NCI-H146 (cell line): ENCODE measurements around the gene PPP2R2B.

Experiments
- DNase-seq: peaks from one replicate; lab custom pipeline; 2025; lab: John Stamatoyannopoulos, UW

PPP2R2B gene

DNA sequence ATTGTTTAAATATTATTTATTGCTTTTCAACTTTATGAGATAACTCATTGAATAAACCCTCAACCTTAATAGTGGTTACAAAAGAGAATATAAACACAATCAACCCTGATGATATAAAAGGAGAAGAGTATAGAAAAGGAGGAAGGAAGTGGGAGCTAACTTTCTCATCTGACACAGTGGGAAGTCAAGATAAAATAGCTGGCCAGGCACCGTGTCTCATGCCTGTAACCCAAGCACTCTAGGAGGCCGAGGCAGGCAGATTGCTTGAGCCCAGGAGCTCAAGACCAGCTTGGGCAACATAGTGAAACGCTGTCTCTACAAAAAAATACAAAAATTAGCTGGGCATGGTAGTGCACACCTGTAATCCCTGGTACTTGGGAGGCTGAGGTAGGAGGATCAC, 93.5 kb downstream of the PPP2R2B start:
- DNase-seq, result no peak

DNA sequence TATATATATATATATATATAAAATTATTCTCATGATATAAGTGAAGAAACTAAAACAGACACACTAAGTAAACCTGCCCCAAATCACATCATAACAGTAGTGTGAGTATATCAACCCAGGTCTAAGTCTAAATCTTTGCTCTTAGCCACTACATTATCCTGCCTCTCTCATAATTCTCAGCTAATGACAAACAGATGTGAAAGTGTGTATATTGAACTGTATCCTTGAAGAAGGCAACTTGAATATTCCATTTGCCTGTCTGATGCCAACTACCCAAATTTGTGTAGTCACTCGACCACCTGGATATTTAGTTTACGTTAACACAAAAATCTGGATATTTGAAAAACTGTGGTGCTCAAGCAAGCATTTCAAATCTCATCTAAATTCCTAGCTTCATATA, 97.4 kb downstream of the PPP2R2B start:
- DNase-seq, result no peak

DNA sequence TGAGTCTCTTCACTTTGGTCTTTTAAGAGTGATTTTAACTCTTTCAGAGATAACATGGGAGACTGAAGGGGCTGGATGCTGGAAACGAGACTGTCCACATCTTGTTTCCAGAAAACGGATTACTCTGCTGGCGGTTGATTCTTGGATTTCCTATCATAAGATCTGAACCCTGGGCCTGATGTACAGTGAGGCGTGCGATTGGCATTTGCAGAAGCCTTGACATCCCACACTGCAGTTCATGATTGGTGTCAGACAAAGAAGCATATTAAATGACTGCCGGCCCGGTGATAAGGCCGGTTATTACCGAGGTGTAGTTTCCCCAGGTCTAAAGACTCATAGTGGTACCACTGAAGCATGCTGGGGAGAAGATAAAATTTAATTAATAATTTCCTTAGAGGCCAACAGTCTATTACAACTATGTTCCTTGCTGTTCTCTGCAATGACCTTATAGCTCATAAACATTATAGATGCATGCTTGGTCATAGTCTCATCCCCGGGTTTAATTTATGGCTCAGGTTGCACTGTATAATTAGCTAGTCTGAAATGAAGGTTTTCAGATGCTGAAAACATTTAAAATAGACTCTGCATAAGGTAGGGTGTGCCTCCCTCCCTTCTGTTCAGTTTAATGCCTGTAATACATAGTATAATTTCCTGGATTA, 99.2 kb downstream of the PPP2R2B start:
- no peak for DNase-seq

DNA sequence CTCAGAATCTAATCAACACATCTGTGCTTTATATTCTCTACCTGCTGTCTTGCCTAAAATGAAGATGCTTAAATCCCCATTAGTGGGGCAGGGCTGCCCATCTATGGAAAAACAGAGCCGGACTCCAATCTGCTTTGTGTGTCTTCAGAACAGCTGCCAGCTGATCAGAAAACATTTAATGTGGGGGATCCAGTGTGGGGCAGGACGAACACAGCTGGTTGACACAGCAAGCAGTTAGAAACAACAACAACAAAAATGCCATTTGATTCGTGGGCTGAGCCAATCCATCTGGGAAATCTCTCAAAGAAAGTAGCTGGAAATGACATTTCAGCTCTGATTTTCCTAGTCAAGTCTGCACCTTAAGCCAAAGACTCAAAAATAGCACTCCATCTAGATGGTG, 99.8 kb downstream of the PPP2R2B start:
- DNase-seq, result no peak

DNA sequence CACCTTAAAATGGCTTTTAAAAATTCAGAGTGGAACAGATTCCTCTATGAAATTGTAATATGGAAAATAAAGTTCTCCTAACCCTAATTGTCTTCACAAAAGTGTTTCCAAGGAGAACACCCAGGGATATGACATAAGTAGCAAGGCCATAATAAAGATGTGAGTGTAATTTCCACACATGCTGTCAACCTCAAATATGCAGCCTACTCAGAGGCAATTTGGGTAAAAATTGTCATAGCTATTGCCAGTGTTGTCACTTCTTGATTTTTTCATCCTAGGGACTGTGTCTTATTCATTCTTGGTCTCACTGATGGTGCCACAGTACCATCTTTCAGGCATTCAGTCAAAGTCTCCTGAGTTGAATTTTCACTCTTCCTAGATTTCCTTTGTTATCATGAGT, 100.3 kb downstream of the PPP2R2B start:
- DNase-seq, result no peak

DNA sequence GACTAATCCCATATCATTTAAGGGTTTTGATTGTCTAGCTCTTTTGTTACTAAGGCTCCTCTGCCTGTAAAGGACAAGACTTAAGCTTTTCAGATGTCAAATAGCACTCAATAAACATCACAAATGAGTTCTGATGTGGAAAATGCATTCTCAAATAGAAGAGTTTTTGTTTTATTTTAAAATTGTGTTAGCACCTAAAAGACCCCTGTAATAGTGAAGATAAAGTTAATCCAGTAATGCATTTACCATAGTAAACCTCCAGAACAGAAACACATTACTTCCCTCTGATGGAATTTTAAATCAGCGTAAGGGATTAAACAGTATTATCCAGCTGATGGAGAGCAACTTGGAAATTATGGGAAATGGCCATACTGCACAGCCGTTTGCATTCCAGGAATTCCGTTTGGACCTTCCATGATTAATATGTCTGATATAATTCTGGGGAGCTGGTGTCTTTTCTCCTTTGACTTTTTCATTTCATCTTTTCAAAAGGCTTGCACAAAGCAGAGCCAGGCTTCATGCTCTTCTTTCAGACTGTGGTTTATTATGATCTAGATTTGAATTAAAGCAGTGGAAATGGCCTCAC, 105.6 kb downstream of the PPP2R2B start:
- DNase-seq, result no peak

DNA sequence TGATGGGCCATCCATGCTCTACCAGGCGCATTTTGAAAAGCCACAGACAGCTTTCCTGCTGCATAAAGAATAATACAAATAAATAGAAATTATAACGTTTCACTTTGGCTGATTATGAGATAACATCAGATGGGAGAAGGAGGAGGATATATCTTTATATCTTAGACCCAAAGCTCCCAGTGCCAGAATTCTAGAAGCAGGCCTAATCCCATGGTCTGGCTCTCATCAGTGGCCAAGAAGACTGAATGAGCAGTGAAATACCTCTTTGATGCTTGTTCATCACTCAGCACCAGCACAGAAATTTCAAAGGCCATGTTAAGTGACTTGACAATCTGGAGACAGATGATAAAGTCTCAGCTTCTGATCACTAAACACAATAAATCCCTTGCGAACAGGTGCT, 107.6 kb downstream of the PPP2R2B start:
- no peak for DNase-seq

DNA sequence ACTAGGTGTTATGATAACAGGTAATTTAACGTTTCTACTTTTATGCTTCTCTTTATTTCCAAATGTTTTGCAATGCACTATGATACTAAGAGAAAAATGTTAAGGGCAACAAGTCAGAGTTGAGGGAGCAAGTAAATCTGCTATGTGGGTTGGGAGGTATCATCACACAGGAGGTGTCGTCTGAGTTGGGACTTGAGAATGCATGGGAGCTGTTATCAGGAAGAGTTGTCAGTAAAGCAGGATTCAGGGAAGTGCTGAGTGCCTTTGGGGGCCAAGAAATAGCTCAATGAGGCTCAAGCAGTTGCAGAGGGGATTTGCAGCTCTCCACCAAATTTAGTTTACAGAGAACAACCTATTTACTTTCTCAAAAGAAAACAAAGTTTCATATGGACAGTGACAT, 108.0 kb downstream of the PPP2R2B start:
- no peak for DNase-seq

DNA sequence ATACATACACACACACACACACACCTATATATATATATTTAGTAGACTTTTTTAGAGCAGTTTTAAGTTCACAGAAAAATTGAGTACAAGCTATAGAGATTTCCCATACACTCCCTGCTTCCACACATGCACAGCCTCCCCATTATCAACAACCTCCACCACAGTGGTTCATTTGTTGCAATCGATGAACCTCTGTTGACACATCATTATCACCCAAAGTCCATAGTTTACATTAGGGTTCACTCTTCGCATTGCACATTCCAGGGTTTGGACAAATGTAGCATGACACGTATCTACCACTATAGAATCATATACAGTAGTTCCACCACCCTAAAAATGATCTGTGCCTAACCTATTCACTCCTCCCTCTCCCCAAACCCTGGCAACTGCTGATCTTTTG, 111.0 kb downstream of the PPP2R2B start:
- DNase-seq, result peak; percentile 31

DNA sequence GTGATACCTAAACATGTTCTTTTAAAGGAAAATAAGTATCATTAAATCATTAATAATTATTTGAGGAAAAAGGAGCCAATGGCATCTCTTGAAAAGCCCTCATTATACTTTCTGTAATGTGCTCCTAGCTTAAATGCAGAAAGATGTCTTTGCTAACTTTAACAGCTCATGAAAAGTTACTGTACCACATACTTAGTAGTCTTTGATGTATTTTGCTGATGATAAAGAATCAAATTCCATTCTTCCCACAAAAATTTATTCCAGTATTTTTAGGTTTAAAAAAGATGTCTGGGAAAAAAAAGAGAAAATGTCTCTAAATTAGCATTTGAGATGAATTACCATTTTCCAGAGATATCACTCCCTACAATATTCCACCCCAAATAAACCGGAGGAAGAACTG, 112.5 kb downstream of the PPP2R2B start:
- DNase-seq, result no peak

DNA sequence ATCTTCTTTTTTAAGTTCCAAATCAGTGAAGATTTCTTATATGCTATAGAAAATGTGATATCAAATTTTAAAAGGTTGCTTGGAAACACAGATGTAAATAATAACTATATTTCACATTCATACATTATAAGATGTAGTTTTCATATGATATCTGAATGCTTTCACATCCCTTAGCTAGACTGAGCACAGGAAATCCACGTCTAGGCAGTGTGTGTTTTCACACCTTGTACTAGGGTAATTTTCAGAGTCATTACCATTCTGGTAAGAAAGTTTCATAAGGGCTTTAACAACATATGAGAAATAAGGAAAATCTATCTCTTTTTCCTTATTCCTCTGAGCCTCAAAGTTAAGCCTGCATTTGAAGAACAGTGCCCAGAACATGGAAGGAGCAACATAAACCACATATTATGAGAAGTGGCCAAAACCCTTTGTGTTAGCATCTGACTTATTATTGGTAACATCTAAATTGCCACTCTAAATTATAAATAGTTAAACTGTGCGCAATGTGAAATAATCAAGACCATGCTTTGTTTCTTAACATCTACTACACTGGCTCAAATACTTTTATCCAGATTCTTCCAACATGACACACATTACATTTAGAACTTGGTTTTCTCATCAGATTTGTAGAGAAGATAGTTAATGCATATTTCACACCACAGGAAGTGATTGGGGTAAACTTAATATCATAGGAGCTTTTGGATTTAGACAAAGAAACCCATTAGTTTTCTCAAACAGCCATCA, 113.3 kb downstream of the PPP2R2B start:
- no peak for DNase-seq

DNA sequence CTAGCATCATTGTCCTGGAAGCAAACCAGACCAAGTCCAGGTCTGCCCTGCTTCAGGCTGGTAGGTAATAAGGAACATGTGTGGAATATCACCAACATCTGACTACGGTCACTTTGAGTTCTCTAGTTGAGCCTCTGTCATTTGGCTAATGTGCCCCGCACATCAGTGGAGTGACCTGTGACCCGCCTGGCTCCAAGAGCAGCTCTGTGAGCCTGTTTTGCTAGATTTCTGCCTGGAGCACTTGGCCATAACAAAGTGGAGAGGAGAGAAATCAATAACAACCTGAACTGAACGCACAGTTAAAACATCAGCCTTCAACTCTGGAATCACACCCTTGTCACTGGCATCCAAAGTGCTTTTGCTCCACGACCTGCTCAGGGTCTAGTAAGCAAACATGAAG, 115.7 kb downstream of the PPP2R2B start:
- DNase-seq, result no peak

DNA sequence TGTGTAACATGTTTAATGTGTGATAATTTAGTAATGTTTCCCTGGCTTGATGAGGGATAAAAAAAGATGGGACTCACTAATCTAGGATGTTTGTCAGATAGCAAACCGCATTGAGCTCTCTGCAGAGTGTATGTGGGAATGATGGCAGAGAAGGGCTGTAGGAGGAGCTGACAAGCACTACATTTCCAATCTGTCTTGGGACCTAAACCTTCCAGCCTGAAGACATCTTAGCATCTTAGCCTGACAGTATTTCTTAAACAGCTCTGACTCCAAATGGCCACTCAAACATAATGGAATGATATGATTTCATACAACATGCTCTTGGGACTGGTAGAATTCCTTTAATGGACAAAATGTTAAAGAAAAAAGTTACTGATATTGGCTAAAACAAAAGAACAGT, 116.7 kb downstream of the PPP2R2B start:
- DNase-seq, result no peak

DNA sequence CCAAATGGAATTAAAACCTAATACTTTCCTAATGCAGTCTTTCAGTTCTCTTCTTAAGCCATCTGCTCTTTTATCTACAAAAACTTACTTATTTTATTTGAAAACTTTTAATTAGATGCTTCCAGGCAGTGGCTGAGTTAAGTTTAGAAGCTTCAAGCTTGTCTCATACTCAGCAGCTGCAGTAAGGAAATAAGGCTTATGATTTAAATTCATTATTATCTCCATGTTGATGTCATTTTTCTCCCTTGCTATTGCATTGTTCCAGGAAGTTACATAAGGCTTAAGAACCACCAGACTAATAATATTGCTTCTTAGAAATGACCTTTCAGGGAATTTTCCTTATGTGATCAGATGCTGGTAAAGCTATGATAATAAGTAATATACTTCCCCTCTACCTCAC, 119.6 kb downstream of the PPP2R2B start:
- DNase-seq, result no peak

DNA sequence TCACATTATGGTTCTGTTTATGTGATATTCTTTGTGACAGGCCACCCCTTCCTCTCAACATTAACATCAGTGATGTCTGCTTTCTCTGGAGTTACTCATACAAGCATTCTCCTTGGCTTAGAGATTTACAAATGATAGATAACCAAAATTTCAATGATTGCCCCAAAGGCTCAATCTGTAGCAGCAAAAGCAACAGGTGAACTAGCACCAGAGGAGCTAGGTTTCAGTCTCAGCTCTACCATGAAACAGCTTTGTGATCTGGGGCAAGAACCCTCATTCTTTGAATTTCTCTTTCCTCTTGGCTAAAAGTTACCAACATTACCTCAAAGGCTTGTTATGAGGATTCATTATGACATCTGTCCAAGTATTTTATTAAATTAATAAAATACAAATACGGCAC, 120.5 kb downstream of the PPP2R2B start:
- no peak for DNase-seq

DNA sequence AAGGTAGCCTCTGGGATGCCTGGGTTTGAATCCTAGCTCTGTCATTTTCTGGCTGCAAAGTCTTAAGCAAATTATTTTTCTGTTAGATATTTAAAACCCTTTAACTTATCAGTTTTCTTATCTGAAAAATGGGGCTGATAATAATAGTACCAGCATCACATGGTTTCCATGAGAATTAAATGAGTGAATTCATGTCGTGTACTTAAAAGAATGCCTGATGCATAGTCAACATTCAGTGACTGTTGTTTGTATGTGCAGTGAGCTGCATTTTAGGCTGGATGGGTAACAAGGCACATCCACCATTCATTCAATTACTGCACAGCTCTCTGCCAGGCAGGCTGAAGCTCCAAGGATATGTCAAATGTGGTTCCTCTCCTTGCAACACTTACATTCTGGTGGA, 122.0 kb downstream of the PPP2R2B start:
- no peak for DNase-seq

DNA sequence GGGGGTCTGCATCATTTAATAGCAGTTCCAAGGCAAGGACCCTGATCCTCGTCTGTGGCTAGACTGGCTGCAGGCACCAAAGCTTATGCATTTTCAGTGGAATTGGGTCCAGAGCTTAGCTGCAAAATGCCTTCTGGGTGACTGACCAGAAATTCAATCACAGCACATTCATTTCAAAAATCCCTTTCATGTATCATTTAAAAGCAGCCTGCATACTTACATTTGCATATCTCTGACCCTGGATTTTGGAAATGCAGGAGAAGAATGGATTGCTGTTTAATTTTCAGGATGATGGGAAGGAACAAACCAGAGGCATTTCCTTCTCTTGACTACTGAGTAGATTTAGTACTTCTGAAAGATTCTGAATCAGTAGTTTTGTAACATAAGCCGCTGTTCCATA, 122.8 kb downstream of the PPP2R2B start:
- DNase-seq, result no peak

DNA sequence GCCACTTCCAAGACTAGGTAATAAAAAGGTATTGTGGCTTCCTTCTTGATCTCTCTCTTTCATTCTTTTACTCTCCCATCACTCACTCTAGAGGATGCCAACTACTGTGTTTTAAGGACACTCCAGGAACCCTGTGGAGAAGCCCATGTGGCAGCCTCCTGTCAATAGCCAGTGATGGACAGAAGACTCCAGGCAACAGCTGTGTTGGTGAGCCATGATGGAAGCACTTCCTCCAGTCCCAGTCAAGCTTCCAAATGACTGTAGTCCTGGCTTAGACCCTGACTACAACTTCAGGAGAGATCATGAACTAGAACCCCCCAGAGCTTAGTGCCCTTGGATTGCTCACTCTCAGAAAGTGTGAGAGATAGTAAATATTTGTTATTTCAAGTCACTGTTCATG, 123.9 kb downstream of the PPP2R2B start:
- DNase-seq, result no peak

DNA sequence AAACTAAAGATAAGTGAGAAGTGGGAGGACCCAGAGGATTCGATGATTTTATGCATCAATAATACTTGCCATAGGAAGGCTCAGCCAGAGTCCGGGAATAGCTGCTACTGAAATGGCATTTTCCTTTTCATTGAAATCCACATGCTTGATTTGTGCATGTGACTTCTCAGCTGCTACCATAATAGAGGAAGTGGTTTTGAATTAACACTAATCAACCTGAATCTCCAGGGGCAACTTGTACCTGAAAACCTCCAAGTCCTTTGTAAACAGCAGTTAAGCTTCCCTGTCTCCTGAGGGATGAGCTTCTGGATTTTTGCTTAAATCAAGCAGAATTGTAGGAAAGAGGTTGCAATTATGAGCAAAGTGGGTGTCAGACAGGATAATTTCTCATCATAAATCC, 124.9 kb downstream of the PPP2R2B start:
- DNase-seq, result peak; percentile 52

DNA sequence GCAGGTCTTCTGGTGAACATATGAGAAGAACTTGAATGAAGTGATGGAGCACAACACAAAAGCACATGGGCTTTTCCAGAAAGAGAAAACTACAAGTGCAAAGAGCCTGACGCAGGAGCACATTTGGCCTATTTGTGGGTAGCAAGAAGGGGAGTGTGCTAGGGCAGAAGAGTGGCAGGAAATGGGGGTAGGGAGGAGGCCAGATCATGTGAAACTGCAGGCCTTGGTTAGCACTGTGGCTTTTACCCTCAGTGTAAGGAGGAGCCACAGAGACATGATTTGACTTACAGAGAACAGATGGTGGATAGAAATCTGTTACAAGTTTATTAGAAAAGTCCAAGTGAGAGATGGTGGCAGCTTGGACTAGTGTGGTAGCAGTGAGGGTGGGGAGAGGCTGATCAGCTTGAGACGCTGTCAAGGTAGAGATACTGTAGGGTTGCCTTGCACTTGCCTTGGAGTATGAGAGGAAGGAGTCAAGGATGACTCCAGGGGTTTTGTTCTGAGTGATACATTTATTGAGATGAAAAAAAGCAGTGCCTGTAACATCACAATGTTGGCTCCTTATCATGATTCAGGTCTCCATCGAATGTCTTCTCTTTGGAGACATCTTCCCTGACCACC, 126.7 kb downstream of the PPP2R2B start:
- no peak for DNase-seq

DNA sequence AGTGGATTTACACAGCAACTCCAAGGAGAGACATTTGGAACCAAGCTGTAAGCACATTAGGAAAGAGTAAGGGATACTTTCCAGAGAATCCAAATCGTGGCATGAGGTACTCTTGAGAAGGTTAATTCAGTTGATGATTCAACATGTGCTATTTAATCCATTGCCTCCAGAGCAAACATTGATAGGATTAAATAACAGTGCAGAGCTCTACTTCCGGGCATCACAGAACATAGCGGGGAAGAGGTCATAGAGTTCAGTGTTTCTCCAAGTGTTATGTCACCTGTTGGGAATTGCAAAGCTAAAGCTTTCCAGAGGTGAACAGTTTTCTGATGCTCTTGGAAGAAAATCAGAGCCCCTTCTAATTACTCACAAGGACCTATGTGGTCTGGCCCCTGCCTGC, 127.5 kb downstream of the PPP2R2B start:
- DNase-seq, result peak; percentile 11

DNA sequence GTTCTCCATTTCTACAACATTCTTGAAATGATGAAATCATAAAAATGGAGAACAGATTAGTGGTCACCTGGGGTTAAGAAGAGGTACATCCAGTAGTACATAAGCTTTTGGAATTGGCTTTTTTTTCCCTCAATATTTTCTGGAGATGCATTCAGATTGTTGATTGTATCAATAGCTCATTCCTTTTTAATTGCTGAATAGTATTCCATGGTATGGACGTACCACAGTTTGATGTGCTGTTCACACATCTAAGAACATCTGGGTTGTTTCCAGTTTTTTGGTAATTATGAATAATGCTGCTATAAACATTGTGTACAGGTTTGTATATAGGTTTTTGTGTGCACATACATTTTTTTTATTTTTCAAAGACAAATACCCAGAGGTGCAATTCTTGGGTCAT, 130.0 kb downstream of the PPP2R2B start:
- DNase-seq, result no peak

DNA sequence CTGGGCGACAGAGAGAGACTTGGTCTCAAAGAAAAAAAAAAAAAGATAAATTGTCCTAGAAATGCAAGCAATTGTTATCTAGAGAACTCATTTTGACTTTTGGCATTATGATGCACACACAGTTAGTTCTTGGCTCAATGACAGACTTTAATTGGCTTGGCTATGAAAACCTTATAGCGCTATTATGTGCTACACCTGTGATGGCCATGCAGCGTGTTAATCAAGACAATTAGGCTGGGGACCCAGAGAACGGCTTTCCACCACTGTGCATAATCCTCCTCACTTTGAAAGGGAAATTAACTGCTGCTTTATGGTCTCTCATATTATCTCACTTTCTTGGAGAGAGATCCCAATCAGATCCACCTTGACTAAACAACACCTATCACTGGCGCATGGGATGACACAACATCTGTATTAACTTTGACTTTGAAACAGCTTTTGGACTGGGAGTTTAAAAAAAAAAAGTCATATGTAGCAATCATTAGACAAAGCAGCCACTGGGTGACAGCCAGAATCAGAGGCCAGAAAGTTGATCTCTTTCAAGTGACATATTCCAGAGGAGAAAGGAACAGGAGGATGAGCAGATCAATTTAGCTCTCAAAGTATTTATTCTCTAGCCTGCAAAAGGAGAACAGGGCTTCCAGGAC, 132.5 kb downstream of the PPP2R2B start:
- DNase-seq, result peak; percentile 77
